Limb (tissue), 2 donors: ENCODE results near the gene PRPF18.

ENCODE experiments used
- DNase-seq, 2 donors: peaks; one replicate each; pipeline ENCODE4 v3.0.0-alpha.2; 2016; ENCODE audit errors: extremely low spot score in 2 of 2

The PRPF18 gene

GRCh38 chr10:13637894-13638293 is 51.1 kb downstream of the PRPF18 start:
- no peak for DNase-seq

GRCh38 chr10:13642293-13642692 is 55.5 kb downstream of the PRPF18 start:
- DNase-seq: no peak

GRCh38 chr10:13643016-13643415 is 56.3 kb downstream of the PRPF18 start:
- no peak for DNase-seq

- no peak for DNase-seq
These were observed 58.1 kb downstream of the PRPF18 start for GRCh38 chr10:13644866-13645265.

- no peak for DNase-seq
These were observed 61.7 kb downstream of the PRPF18 start for GRCh38 chr10:13648425-13648824.

- DNase-seq: no peak
These were observed 63.2 kb downstream of the PRPF18 start for GRCh38 chr10:13649844-13650520.

- DNase-seq: no peak
These were observed 64.2 kb downstream of the PRPF18 start for GRCh38 chr10:13650961-13651360.

GRCh38 chr10:13651969-13652720 is 65.4 kb downstream of the PRPF18 start:
- DNase-seq: no peak

GRCh38 chr10:13652860-13653259 is 66.1 kb downstream of the PRPF18 start:
- DNase-seq: no peak

GRCh38 chr10:13654118-13654830 is 67.5 kb downstream of the PRPF18 start:
- DNase-seq: no peak

GRCh38 chr10:13654846-13655245 is 68.1 kb downstream of the PRPF18 start:
- no peak for DNase-seq

- no peak for DNase-seq
These were observed 69.8 kb downstream of the PRPF18 start for GRCh38 chr10:13656337-13657100.

GRCh38 chr10:13657101-13657680 is 70.4 kb downstream of the PRPF18 start:
- no peak for DNase-seq

GRCh38 chr10:13658264-13658663 is 71.5 kb downstream of the PRPF18 start:
- no peak for DNase-seq

- DNase-seq: no peak
These were observed 72.3 kb downstream of the PRPF18 start for GRCh38 chr10:13658871-13659685.

GRCh38 chr10:13659887-13660550 is 73.3 kb downstream of the PRPF18 start:
- DNase-seq: peak; percentile 72 to 80

GRCh38 chr10:13660551-13660920 is 73.8 kb downstream of the PRPF18 start:
- DNase-seq: no peak

GRCh38 chr10:13661256-13661655 is 74.5 kb downstream of the PRPF18 start:
- peak in 1 of 2 donors; percentile 65 for DNase-seq

GRCh38 chr10:13665516-13666262 is 78.9 kb downstream of the PRPF18 start:
- DNase-seq: no peak
